GM04504 (cell line): ENCODE results near the gene DDC.
"Not testable (repeated sequence)": the region's sequence is repeated elsewhere in the genome, so short reads cannot be mapped to it uniquely, and the experiment has no call there.

ENCODE experiments used
- DNase-seq: peaks from one replicate; pipeline ENCODE4 v3.0.0-alpha.2; 2012; ENCODE audit warnings: low read depth

Gene DDC

DNA sequence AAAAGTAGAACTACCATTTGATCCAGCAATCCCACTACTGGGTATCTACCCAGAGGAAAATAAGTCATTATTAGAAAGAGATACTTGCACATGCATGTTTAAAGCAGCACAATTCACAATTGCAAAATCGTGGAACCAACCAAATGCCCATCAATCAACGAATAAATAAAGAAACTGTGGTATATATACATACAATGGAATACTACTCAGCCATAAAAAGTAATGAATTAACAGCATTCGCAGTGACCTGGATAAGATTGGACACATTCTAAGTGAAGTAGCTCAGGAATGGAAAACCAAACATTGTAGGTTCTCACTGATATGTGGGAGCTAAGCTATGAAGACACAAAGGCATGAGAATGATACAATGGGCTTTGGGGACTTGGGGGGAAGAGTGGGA lies 45.9 kb downstream of the DDC start:
- not testable (repeated sequence) for DNase-seq

DNA sequence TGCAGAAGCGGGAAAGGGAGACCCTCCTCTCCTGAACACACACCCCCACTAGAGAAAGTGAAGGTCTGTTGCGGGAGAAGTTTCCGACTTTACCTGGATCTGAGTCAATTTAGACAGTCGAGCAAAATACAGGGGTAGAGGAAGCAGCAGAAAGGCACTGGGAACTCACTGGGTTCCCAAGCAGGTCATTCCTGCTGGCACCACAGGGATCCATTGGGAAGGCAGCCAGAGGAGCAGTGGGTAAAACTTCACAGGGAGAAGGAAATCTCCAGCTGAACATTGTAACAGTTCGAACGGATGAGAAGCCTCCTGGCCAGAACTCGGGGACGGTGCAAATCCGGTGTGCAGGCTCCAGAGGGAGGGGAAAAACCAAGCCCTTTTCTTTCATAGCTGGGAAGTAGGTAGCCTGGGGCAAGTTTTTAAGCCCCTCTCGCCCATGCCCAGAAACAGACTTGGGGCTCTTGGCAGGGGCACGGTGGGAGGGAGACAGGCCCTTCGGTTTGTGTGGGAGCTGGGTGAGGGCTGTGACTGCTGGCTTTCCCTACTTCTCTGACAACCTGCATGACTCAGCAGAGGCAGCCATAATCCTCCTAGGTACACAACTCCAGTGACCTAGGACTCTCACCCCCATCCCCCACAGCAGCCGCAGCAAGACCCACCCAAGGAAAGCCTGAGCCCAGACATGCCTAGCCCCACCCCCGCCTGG lies 51.9 kb downstream of the DDC start:
- no peak for DNase-seq

DNA sequence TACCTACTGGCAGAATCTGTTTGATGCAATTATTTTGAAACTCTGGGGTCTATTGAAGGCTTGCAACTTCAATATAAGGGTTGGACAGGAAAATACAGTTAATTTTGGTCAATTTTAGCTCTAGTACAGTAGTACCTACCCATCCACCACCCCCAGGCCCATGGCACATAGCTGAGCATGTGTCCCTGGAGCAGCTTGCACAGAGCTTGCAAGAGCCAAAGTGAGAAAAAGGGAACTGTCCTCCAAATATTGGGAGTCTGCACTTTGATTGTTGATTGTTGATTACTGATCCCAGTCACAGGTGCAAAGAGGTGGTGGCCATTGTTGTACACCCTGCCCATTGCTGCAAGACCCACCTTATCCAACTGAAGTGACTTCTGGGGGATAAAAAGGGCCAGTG lies 52.8 kb downstream of the DDC start:
- DNase-seq = no peak

DNA sequence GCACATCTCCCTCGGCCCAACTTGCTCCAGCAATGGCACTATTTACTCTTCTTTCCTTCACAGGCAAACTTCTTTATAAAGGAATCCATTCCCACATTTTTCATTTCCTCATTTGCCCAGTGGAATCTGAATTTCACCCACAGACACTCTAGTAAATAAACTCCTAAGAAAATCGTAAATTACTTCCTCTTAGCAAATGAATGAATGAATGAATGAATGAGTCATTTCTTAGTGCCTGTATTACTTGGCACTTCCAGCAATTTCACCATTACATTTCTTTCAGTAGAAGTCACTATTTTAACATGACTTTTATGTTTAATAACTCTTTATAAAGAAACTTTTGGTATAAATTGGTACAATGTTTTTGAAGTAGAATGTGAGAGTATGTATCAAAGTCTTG lies 55.7 kb downstream of the DDC start:
- DNase-seq = no peak

DNA sequence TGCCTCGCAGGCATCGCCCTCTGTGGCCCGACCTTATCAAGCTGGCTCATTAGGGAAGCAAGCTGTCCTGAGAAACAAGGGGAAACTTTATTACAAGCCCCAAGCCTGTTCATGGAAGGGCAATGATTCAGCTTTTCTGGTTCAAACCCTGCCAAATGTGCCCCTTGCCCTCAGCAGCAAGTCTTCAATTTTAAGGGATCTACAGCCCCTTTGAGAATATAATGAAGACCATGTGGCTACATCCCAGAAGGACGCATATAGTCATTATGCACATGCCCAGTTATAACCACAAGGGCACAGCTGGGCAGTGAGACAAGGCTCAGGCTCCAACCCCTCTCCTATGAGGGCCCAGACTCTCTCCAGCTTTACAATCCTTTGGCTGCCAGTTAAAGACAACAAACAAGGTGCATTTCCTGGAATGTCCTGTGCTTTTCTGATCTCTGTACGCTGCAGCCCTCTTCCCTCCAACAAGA lies 56.7 kb downstream of the DDC start:
- DNase-seq = no peak

DNA sequence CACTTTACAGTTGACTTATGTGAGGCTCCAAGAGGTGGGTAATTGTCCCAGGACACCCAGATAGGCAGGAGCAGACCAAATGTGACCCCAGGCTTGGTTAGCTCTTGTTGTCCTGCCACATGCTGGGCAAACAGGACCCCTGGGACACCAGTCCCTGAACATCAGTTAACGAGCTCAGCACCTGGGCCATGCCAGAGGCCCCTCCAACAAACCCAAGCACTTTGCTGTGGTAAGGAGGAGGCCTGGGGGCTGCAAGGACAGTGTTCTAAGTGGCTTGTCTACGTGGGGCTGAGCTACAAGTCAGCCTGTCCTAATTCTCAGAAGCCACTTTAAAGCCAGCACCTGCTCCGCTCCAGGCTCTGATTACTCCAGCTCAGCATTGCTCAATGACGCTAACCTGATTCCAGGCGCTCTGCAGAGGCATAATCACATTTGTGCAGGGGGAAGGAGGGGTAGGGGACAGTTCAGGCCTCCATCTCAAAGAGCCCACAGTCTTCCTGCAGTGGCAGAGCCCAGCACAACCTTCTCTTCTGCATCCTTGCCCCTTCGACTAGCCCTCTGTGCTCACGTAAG lies 57.2 kb downstream of the DDC start:
- DNase-seq = no peak

DNA sequence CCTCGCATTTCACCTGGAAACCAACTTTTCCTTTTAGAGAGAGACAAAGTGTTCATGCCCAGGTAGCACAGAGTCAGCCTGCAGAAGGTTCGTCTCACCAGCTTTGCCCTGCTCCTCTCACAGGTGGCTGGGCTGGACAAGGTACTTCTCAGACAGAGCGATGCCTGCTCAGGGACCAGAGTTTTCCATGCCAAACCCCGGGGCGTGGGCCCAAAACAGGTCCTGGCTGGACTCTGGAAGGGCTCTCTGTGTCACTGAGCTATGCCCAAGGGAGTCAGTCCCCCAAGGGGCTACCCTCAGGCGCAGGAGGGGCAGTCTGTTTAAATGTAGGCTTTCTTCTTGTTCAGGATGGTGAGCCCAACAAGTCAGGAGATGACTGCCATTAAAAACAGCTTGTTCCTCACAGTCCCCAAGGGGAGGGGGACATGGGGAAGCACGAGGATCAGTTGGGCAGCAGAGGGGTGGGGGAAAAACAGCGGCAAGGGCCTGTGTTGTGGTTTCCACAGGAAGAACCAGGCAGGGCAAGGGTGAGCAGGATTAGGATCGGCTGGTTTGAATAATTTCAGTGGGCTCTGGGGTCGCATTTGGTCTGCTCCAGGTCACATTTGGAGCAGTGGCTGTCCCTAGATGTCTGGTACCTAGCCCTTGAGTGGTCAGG lies 59.5 kb downstream of the DDC start:
- no peak for DNase-seq

DNA sequence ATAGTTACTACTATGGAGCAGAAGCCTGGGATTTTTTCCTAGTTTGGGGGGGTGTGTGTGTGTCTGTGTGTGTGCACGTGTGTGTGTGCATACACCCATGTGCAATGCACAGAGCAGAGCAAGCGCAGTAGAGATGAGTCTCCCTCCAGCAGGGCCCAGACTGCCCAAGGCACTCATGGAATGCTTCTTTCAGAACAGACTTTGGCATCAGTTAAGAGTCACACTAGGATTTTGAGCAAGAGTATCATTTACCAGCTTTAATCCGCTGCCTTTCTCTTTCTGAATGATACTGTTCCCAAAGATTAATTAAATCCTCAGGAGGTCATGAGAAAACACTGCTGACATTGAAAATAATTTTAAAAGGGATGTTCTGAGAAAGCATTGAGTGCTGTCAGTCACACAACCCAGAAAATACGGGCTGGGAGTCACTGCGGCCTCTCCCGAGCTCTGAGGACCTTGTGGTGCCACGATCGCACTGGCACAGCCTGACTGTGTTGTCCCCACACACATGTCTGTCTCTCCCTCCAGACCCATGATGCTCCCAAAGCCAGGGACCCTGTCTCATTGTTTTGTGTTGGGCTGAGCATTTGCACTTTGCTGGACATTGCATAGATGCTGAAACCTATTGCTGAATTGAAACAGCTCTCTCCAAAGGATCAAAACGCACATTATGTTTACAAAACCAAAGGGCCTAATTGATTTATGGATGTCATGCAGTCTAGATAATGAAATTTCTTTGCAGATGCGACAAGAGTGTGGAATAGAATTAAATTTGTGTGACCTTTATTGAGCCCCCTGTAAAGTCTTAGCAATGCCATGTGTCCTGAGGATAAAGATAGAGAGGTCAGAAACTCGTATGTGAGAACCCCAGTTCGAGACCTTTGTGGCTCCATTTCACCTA lies 60.3 kb downstream of the DDC start:
- no peak for DNase-seq

DNA sequence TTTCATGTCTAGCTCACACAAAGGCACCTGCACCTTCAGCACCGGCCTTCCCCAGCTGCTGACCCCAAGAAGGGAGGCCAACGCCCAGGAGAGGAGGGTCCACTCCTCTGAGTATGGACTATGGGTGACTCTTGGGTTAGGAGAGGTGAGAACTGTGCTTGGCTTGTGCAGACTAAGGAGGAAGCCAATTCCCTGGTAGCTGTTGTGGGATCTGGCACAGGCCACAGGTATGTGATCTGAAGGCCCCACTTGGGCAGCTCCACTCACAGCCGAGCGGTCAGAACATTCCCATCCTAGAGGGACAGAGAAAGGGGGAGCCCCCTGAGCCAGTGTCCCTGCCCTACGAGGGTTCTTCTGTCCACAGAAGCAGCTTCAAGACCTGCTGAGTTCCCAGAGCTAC lies 62.3 kb downstream of the DDC start:
- DNase-seq = no peak

DNA sequence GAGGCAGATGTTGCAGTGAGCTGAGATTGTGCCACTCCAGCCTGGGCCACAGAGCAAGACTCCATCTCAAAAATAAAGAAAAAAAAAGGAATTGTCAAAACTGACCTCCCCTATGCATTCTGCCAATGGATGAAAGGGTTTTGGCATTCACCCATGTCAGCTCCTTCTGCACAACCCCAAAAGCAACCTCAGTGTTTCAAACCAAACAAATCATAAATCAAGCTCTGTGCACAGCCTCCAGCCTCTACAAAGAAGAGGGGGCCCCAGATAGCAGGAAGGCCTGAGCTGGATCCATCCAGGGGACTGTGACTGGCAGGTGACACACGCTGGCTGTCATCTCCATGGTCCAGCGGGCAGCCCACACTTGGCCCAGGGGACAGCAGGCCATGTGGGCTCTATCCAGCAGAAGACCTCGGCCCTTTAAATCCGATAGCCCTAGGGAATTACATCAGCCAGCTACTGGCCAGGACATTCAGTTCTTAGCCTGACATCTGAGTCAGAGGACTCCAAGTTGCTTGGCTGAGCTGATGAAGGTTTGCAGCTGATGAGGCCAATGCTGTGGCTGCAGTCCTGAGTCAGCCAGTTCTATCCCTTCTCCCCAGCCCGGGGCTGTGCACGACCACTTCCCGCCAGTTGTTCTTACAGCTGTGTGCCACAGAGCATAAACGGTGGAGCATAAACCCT lies 63.1 kb downstream of the DDC start:
- peak; percentile 82 for DNase-seq

DNA sequence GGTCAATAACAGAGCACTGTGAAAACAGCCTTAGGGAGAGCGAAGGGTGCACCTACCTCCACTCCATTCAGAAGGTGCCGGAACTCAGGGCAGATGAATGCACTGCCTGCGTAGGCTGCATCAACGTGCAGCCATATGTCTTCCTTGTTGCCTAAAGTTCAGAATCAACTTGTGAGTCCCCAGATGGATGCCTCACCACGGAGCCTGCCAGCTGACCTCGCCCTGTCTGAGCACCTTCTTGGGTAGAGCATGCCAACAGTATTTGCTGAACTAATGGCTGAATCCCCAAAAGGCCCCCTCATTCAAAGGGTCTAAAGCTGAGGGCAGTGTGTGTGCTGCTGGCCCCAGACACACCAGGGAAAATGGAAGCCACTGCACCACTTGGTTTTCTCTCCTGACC lies 66.1 kb downstream of the DDC start:
- DNase-seq = no peak

DNA sequence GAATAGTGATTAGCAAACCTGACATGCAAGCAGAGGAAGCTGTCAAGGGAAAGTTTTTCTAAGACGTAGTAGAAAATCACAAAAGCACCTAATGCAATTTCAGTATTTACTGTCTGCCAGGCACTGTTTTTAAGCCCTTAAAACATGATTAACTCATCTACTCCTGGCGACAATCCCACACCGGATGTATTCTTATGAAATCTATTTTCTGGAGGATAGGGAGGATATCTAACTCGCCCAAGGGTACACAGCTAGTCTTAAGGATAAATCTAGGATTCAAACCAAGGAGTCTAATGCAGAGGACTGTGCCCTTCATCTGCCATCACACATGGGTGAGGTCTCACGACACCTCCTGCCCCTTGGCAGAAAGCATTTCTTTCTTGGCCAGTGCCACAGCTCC lies 67.2 kb downstream of the DDC start:
- DNase-seq = no peak

DNA sequence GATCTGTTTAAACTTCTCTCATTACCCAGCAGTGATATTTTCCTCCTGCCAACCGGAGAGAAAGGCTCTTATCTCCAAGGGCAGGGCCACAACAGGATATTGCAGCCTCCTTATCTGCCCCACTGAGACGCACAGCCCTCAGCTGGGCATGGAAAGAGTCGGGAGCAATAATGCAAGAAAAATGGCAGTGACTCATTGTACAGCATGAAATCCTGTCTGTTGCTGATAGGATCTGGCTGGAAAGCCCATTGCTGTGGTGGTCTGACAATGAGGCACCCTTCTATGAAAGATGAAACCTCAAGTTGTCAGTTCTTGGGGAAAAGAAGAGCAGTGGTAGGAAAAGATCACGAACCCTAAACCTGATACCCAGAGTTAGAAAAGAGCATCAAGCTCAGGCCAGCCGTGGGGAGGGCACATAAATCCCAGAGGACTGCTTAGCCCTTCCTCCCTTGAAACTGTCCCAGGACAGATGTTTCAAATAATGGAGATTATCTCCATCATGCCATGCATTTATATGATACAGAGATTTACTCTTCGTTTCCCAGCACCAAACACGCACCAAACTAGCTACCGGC lies 68.0 kb downstream of the DDC start:
- no peak for DNase-seq

DNA sequence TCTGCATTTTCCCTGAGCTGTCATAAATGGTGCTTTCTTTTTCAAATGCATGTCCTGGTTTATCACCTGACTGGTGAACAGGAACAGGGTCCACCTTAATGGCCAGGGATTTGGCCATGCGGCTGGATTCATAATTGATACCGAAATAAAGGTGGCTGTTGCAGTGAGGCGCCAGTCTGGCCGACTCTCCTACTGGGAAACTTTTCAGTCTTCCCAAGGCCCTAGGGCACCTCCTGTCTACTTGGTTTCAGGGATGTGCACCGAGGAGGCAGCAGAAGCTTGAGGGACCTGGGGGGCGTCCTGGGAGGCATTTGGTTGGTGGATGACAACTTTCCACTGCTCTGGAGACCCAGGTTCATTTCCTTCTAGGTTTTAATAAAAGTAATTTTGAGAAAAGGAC lies 68.6 kb downstream of the DDC start:
- no peak for DNase-seq

DNA sequence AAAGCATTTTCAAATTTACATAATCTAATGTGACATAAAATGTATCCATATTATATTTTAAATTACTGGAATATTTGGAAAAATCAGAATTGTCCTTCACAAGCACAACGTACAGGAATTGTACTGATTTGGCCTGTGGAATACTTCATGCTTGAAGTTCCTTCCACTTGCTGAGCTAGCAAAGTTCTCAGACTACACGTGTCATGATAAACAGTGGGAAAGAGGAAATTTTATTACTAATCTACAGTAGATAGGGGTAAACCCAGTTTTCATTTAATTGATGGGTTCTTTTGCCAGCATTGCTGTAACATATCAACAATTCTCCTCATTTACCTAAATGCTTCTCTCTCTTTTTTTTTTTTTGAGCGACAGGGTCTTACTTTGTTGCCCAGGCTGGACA lies 69.5 kb downstream of the DDC start:
- DNase-seq = no peak

DNA sequence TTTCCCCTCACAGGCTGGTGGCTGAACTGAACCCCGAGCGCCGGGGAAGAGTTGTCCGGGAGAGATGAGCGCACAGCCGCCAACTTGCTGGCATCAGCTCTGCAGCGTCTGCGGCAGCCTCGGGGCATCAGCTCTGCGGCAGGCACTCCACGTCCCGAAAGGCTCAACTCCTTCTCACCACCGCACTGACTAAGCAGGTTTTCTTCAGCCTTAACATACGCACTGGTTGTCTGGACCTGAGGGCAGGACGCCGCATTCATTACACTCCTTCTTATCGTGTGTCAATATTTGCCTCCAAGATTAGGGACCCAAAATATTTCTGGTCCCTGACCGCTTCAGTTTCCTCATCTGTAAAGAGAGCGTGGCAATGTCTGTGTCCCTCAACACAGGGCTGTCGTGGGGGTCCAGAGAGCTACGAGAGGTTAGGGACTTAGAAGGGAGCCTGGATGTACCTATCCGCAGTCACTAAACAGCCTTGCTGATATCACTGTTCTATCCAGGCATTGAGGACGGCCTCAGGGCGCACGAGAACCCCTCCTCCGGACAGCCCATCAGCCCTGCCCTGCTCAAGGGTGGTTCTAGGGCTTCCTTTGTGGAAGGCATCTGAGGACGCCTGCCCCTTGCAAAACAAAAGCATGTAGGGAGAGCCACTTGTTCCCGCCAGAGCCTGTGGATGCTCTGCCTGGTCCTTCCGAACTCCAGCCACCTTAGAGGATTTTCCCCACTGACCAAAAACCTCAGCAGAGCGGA lies 72.3 kb downstream of the DDC start:
- no peak for DNase-seq

DNA sequence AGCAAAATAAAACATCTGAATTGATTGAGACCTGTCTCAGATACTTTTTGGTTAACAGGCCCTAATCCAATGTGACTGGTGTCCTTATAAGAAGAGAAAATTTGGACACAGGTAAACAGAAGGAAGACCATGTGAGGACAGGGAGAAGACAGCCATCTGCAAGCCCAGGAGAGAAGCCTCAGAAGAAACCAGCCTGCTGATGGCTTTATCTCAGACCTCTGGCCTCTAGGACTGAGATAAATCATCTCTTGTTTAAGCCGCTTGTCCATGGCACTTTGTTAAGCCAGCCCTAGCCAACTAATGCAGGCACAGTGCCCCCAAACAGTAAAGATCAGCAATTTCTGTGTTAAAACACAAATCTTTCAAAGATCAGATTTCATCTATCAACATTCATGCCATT lies 73.3 kb downstream of the DDC start:
- no peak for DNase-seq

DNA sequence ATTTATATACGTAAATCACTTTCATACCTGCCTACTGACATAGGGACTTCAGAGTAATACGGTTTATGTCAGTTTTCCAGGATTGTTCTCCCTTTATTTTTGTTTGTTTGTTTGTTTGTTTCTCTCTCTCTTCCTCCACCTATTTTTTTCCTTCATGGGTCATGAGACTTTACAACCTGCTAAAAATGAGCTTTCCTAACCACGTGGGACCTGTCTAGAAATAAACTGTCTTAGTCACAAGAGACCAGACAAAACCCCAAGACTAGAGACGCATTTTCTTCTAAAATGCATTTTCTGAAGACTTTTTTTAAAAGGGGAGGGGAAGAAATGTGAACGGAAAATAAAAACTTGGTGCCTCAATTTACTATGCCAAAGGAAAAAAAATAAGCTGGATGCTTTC lies 74.0 kb downstream of the DDC start:
- DNase-seq = no peak

DNA sequence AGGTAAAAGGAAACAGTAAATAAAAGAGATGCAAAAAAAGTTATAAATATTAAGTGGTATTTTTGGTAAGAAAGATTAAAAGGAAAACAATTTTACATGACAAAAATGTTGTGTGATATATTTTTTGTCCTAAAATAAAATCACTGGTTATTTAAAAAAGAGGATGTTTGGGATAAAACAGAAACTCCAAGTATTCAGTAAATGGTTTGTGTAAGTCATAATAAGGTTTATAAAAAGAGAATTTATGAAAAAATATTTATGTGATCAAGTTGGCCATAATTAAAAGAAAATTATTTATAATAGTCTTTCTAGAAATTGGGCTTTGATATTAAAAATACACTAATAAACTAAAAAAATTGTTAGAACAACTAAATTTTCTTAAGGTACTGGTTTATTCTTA lies 76.8 kb downstream of the DDC start:
- no peak for DNase-seq

DNA sequence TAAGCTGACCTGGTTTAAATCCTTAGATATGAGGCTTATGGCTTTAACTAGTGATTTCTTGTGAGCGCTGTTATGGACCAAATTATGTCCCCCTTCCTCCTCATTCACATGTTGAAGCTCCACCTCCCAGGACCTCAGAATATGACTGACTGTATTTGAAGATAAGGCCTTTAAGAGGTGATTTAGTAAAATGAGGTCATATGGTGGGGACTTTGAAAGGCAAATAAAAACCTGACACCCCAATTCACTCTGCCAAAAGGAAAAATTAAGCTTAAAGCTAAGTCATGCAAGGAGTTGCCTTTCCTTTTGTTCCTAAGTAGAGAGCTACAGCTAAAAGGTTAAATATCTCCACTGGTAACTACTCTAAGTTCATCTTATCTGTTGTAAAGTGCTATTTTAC lies 78.7 kb downstream of the DDC start:
- DNase-seq = no peak

DNA sequence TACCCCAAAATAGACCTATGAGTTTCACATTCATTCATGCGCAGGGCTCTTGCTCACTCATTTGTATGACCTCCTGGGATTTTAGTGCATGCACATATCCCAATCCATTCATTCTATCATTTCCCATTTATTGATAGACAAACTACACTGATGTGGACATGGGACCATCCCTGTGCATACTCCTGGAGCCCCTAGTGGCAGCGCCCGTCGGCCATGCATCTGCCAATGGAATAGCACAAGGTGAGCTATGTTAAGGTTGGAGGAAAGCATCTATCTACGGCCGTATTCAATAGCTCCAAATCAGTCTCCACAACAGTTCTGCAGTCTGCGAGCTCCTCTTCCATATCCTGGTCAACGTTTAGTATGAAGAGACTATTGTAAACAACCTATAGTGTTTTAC lies 83.3 kb downstream of the DDC start:
- no peak for DNase-seq
